HG03521 (cell line): ENCODE data around the gene ZNF333.

Experiments
- ATAC-seq: cut with Tn5 transposase; IDR thresholded peaks from one replicate; pipeline ENCODE4 v1.9.1; 2021; ENCODE audit warnings: mild to moderate bottlenecking, moderate library complexity; ENCODE audit not compliant: unreplicated experiment

Gene ZNF333

GRCh38 chr19:14689598-14690503 is at the start of gene ZNF333:
TSS of gene ZNF333 (plus strand) at chr19:14690048. CDS start at chr19:14693492, 3,444 bp downstream.
- ATAC-seq: peak; percentile 90

DNA sequence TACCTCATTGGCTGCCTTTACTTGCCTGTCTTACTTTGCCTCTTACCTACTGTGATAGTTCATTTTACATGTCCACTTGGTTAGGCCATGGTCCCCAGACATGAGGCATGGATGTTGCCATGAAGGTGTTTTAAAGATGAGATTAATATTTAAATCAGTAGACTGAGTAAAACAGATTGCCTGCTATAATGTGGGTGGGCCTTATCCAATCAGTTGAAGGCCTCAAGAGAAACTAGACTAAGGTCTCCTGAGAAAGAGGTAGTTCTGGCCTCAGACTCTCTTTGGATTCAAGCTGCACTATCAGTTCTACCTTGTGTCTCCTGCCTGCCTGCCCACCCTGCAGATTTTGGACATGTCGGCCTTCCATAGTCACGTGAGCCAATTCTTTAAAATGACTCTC is 41.3 kb upstream of the ZNF333 start:
- ATAC-seq: no peak

GRCh38 chr19:14649020-14649419 is 40.8 kb upstream of the ZNF333 start:
- ATAC-seq: no peak

DNA sequence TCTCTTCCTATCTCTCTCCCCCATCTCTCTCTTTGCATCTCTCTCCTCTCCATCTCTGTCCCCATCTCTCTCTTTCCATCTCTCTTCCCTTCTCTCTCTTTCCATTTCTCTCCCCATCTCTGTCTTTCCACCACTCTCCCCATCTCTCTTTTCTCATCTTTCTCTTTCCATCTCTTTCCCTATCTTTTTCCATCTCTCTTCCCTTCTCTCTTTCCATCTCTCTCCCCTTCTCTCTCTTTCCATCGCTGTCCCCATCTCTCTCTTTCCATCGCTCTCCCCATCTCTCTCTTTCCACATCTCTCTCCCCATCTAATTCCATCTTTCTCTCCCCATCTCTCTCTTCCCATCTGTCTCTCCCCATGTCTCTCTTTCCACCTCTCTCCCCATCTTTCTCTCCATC is 39.7 kb upstream of the ZNF333 start:
- no peak for ATAC-seq

- no peak for ATAC-seq
Observed at GRCh38 chr19:14654786-14655560, 34.9 kb upstream of the ZNF333 start.

GRCh38 chr19:14655726-14656125 is 34.1 kb upstream of the ZNF333 start:
- no peak for ATAC-seq

DNA sequence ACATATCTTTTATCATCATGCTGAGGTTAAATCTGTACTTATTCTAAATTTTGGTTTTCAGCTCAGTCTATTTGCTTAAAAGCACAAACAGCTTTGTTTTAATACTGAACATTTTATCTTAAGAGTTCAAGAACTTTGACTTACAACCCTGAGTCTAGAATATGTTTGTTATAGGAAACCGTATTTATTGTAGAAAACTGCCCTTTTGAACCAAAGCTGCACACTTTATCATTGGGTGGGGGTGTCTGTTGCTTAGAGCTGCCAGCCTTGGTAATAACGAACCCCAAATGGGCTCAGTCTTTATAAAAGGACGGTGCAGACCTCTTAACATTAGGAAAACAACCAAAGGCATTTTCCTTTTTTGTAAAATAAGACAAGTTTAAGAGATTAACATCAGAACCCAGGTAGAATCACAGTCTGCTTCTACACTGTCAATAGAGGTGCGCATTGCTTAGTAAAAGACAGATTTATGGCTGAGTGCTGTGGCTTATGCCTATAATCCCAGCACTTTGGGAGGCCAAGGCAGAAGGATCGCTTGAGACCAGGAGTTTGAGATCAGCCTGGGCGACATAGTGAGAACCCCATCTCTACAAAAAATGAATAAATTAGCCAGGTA is 29.9 kb upstream of the ZNF333 start:
- no peak for ATAC-seq

DNA sequence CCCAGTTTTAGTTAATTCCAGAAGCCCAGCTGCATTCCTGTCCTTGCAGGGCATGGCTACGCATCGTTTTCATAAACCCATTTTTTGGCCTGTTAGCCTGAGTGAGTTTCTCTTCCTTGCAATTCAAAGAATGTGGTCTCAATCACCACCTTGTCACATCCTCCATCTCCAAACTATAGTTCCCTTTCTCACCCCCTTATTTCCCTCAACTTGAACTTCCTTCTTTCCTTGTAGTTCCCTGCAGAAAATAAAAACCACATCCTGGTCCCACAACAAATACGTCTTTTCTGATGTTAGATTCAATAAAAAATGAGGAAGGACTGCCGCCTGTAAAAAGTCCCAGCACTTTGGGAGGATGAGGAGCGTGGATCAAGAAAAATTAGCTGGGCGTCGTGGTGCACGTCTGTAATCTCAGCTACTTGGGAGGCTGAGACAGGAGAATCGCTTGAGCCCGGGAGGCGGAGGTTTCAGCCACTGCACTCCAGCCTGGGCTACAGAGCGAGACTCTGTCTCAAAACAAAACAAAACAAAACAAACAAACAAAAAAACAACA is 28.4 kb upstream of the ZNF333 start:
- ATAC-seq: no peak

DNA sequence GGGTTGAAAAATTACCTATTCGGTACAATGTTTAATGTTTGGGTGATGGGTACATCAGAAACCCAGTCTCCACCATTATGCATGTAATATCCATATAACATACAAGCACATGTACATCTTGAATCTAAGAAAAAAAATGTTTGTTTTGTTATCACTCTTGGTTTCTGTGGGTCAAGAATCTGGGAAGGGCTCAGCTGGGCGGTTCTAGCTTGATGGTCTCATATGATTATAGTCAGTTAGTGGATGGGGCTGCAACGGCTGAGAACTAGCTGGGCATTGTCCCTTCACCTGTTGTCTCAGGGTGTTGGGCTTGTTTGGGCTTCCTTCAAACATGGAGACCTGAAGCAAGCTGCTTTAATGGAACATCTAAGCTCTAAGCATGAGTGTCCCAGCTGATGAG is 19.9 kb upstream of the ZNF333 start:
- ATAC-seq: no peak

DNA sequence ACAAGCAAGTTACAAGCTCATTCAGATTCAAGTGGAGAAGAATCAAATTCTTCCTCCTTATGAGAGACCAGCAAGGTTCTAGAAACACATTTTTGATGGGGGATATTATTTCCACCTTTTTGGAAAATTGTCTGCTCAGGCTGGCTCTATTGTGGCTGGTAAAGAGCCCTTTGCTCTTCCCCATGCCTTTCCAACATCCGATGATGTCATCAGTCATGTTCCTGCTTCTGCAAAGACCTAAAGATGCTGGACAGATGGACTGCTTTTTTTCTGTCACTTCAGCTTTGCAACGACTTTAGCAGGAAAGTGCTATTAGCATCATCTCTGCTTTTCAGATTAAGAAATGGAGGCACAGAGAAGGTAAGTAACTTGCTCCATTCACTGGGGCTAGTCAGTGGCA is 19.4 kb upstream of the ZNF333 start:
- no peak for ATAC-seq

DNA sequence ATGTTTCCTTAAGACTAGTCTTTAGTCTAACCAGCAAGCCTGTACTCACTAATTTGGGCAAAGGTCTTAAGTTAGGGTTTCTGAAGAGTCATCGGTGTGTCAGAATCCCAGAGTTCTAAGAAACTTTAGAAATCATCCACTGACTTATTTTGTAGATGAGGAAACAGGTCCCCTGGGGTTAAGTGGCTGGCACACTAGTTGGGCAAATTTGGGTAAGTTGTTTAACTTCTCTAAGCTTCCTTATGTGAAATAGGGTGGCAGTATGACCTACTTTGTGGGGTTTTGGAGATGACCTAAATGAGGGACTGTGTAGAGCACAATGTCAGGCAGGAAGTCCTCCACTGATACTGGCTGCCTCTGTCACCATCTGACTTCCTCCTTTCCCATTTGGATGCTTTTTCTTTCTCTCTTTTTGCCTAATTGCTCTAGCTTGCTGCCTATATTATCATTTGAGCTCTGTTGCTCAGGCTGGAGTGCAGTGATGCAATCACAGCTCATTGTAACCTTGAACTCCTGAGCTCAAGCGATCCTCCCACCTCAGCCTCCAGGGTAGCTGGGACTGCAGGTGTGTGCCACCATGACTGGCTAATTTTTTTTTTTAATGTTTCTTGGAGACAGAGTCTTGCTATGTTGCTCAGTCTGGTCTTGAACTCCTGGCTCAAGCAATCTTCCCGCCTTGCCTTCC is 17.5 kb upstream of the ZNF333 start:
- ATAC-seq: no peak

DNA sequence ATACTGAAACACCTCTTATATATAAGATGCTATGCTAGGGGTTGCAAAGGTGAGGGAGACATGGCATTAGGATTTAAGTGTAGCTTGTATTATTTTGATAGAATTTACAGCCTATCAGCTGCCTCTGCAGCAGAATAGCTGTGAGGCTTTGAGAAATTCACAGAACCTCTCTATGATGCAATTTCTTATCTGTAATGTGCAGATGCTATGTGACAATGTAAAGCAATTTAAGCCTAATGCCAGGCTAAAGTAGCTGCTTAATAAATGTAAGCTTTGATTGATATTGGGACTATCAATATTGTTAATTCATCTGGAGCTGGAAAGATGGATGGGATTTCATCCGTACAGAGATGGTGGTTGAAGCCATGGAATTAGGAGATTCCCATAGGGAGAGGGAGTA is 16.8 kb upstream of the ZNF333 start:
- ATAC-seq: no peak

DNA sequence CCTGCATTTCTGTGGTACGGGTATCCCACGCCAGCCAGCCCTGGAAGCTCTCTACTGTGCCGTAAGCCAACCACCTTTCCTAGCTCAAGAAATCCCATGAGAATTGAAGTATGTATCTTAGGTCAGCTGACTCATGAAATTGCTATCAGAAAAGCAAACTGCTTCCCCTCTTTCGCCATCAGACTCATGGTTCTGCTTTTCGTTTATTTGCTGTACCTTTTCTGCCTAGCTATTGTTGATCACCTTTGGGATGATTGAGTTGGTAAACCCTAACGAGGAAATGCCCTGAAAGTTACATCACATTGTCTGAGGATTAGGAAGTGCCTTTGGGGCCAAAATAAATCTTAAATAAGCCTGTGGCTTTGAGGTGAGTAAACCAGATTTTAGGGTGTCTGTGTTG is 15.1 kb upstream of the ZNF333 start, which contains the start of gene ADGRE3:
ADGRE3 (minus strand) TSS at position 81 of the 400 bp plus-strand sequence; CDS start at position 7, 74 bp downstream.
- no peak for ATAC-seq

GRCh38 chr19:14676762-14677161 is 13.1 kb upstream of the ZNF333 start:
- no peak for ATAC-seq

- no peak for ATAC-seq
Observed at GRCh38 chr19:14677464-14677863, 12.4 kb upstream of the ZNF333 start.

DNA sequence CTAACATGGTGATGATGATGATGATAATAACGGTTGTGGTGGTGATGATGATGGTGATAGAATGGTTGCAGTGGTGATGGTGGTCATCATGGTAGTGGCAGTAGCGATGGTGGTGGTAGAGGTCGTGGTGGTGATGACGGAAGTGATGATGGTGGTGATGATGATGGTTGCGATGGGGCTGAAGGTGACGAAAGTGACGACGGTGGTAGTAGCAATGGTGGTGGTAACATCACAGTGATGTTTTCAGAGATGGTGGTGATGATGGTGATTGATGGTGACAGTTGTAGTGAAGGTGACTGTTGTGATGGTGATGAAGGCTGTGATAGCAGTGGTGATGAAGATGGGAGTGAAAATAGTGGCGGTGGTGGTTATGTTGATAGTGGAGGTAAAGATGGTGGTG is 11.6 kb upstream of the ZNF333 start:
- ATAC-seq: no peak

DNA sequence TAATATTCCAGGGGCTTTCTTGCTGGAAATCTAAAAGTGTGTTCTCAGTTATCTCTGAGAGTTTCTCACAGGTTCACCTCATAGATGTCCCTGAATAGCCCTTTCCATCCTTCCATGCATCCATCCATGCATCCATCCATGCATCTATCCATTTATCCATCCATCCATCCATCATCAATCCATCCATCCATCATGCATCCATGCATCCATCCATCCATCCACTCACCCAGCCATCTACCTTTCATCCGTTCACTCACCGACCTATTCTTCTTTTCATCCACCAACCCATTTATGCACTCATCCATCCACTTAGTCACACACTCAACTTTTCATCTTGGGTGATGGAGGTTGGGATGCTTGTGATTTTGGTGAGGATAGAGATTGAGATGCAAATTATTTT is 7.8 kb upstream of the ZNF333 start:
- no peak for ATAC-seq

GRCh38 chr19:14683439-14683838 is 6.4 kb upstream of the ZNF333 start:
- no peak for ATAC-seq

- no peak for ATAC-seq
Observed at GRCh38 chr19:14686411-14686810, 3.4 kb upstream of the ZNF333 start.

GRCh38 chr19:14694641-14695266 is 4.9 kb downstream of the ZNF333 start:
- no peak for ATAC-seq
